ENCODE results near the gene SNAPC3. TPM values are rescaled to one million over a fixed set of nuclear protein-coding genes. Genes with fewer than 3 reads are reported as not detected.
A peak's percentile ranks its signal among the peaks of the same experiment; 100 is the strongest.

The SNAPC3 gene
- total and polyA plus RNA-seq, 2 of the 4 experiments (the other 2 are of a cell fraction): 22.0 to 31.0 TPM

DNA sequence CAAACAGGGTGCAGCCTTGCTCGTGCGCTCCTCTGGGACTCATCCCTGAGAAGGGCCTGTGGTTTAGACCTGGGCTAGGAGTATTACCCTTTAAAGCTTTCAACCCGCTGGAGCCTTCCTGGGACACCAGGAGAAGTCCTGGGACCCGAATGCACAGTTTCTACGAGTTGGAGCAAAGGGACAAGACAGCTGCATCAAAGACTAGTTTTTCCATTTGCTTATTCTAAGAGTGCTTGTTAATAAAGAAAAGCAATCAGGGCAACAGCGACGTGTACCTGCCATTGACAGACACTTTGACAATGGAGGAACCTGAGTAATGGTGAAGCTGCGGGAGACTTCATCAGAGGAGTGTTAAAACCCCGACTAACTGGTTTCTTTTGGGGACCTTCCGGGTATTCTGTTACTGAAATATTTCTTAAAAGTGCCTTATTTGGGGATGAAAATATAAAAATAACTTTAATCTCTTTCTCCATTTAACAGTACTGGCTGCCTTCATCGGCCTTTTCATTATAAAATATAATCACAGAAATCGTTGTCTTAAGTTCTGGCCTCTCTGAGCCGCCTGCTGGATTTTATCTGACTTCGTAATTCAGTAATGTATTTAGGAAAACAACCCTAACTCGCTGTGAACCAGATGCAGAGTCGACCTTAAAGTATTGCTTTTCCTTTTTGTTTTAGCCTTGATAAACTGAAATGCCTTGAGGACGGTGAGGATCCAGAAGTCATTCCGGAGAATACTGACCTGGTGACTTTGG, 732 bp downstream of the SNAPC3 start (continued):
- TF ChIP-seq BHLHE40 (IDR thresholded peaks at IDR 0.05; ENCODE audit: low read depth, low read length) (no peak), FOS (IDR thresholded peaks at IDR 0.05; ENCODE audit: low read depth, low read length) (no peak)

- Histone ChIP-seq H3K18ac (ENCODE audit: low read depth, low read length) (no peak overlapping the region), H3K36me3 (ENCODE audit: control insufficient read depth, insufficient read depth, low read length) (peaks cover 18% of the 10 kb centered on the region), H2BK120ac (ENCODE audit: low read depth, low read length) (no peak overlapping the region), H3K27me3 (ENCODE audit: control insufficient read depth, insufficient read depth, low read length) (no peaks in the 10 kb centered on the region), H3K56ac (ENCODE audit: extremely low read depth, insufficient read depth, low read length) (no peak overlapping the region), H2BK5ac (ENCODE audit: low read depth, low read length, poor library complexity, severe bottlenecking) (no peak overlapping the region), H2BK20ac (ENCODE audit: low read depth, low read length) (no peak overlapping the region), H2BK15ac (ENCODE audit: low read depth, low read length) (no peak overlapping the region), H3K4ac (ENCODE audit: low read depth, low read length) (no peak overlapping the region), H4K91ac (ENCODE audit: insufficient read depth, low read depth, low read length) (no peak overlapping the region), H4K8ac (ENCODE audit: low read depth in 2 of 2, low read length in 2 of 2) (no peak overlapping the region; a peak in 1 of 4 replicates), H3K4me3 (ENCODE audit: insufficient read depth, low read depth, low read length) (no peak overlapping the region), H3K79me1 (ENCODE audit: low read depth in 1 of 2, low read length in 2 of 2) (peaks cover 17 to 55% of the 10 kb centered on the region in 2 experiments), H3K27ac (ENCODE audit: insufficient read depth, low read length) (no peak overlapping the region), H2AK5ac (ENCODE audit: low read depth, low read length) (no peak overlapping the region), H3K23ac (ENCODE audit: low read depth, low read length) (0 out of 2 replicates have a peak overlapping the region, but pooled peaks have one; percentile 83), H2AFZ (replicated peaks; ENCODE audit: low read length, poor library complexity) (no peak overlapping the region), H2AK9ac (replicated peaks; ENCODE audit: low read depth, low read length, poor library complexity) (no peak overlapping the region), H3K9me3 (ENCODE audit: control insufficient read depth, insufficient read depth, low read length) (no peaks in the 10 kb centered on the region), H3K4me1 (ENCODE audit: control insufficient read depth, insufficient read depth, low read length) (peaks cover 5% of the 10 kb centered on the region), H4K20me1 (ENCODE audit: insufficient read depth, low read length) (peaks cover 32% of the 10 kb centered on the region), H3K4me2 (ENCODE audit: low read depth, low read length) (no peak overlapping the region), H3K9me1 (ENCODE audit: insufficient read depth, low read length) (peaks cover 17% of the 10 kb centered on the region), H3K14ac (replicated peaks; ENCODE audit: low read depth, low read length) (no peak overlapping the region), H4K5ac (ENCODE audit: low read depth, low read length) (no peak overlapping the region), H3K9ac (ENCODE audit: low read depth, low read length) (no peak overlapping the region)
- dilution Hi-C loops (cut with HindIII; ENCODE audit: low sequenced_read_pairs, unreplicated experiment) (no loop called here), in situ Hi-C loops (cut with MboI; ENCODE audit: low sequenced_read_pairs) (no loop called here), intact Hi-C loops (cut with micrococcal nuclease) (no loop called here)
- BruUV-seq (replicated peaks): no TSS peak
- CTCF ChIA-PET: no interaction called here
- TF ChIP-seq NFE2L2 (IDR thresholded peaks at IDR 0.05; ENCODE audit: low read depth, low read length) (no peak), MAFK (IDR thresholded peaks at IDR 0.05; ENCODE audit: low read depth, low read length) (no peak), USF2 (IDR thresholded peaks at IDR 0.05; ENCODE audit: low read depth, low read length) (no peak), MAZ (IDR thresholded peaks at IDR 0.05; ENCODE audit: borderline replicate concordance, low read depth, low read length) (no peak)
- ATAC-seq (ENCODE audit: low read depth): no peak
- DNase-seq: no peak
- POLR2A ChIA-PET (ENCODE audit: unreplicated experiment): interaction anchor here (0.6 kb wide), 1 partner anchor 184 kb away, joined by 5 read pairs; no protein-coding TSS in a partner anchor
- 94% methylated on average over 5 of the region's 8 CpGs; no CpG with 5 or more reads in 1 of the 2 experiments for WGBS, 2 experiments (ENCODE audit: extremely low coverage in 2 of 2, insufficient read length in 1 of 2)
These were observed 3.3 kb downstream of the SNAPC3 start for GRCh38 chr9:15426019-15426418.

Measured in IMR-90 (cell line).